IMR-90 (cell line): ENCODE results near the gene GJC2. TPM values are rescaled to one million over a fixed set of nuclear protein-coding genes. Genes with fewer than 3 reads are reported as not detected.

Experiments used
- ATAC-seq: fragments of 200-7000 bp; cut with Tn5 transposase; 2 replicates; pipeline ENCODE4 v1.9.1; 2020; ENCODE audit warnings: low read depth, mild to moderate bottlenecking, moderate library complexity
- BruUV-seq: library from RNA; stranded (reverse); fragments of 400-500 nt; replicated peaks from 2 replicates; lab custom pipeline; 2021; lab: Mats Ljungman, UMichigan
- CTCF ChIA-PET: fragments of 300-600 bp; formaldehyde crosslinking; extraction: SDS; loops from one replicate; lab custom pipeline; 2021; ENCODE audit warnings: antibody characterized with exemption; lab: Yijun Ruan, JAX
- POLR2A ChIA-PET: fragments of 300-600 bp; sonication (Branson Sonifier 250); formaldehyde crosslinking; loops from one replicate; lab custom pipeline; 2022; ENCODE audit warnings: antibody characterized with exemption; ENCODE audit not compliant: unreplicated experiment; lab: Charles Lee
- DNase-seq: peaks from one replicate; pipeline ENCODE4 v3.0.0; 2013
- H2AFZ ChIP-seq: replicated peaks from 2 replicates; pipeline ENCODE3; 2013; ENCODE audit warnings: low read length, mild to moderate bottlenecking; ENCODE audit not compliant: poor library complexity
- H2AK5ac ChIP-seq: 2 replicates; pipeline ENCODE4 v1.6.1; 2013; ENCODE audit warnings: low read depth, low read length, inconsistent platforms
- H2AK9ac ChIP-seq: replicated peaks from 2 replicates; pipeline ENCODE3; 2013; ENCODE audit warnings: mild to moderate bottlenecking, low read depth, low read length, moderate library complexity; ENCODE audit not compliant: poor library complexity
- H2BK120ac ChIP-seq: 2 replicates; pipeline ENCODE4 v1.6.1; 2013; ENCODE audit warnings: low read depth, low read length, inconsistent platforms
- H2BK15ac ChIP-seq: 3 replicates; pipeline ENCODE4 v1.6.1; 2013; ENCODE audit warnings: low read depth, low read length, inconsistent platforms
- H2BK20ac ChIP-seq: 2 replicates; pipeline ENCODE4 v1.6.1; 2013; ENCODE audit warnings: low read depth, mild to moderate bottlenecking, inconsistent platforms, low read length, moderate library complexity
- H2BK5ac ChIP-seq: 2 replicates; pipeline ENCODE4 v1.6.1; 2013; ENCODE audit warnings: mild to moderate bottlenecking, low read depth, low read length, inconsistent platforms; ENCODE audit not compliant: poor library complexity, severe bottlenecking
- H3K14ac ChIP-seq: replicated peaks from 2 replicates; pipeline ENCODE4 v1.6.1; 2013; ENCODE audit warnings: low read depth, low read length, inconsistent platforms
- H3K18ac ChIP-seq: 2 replicates; pipeline ENCODE4 v1.6.1; 2013; ENCODE audit warnings: low read depth, low read length, control low read depth
- H3K23ac ChIP-seq: 2 replicates; pipeline ENCODE4 v1.6.1; 2013; ENCODE audit warnings: low read depth, low read length, inconsistent platforms
- H3K27ac ChIP-seq: 2 replicates; pipeline ENCODE4 v1.5.1; 2013; ENCODE audit warnings: mild to moderate bottlenecking, control low read depth, low read length; ENCODE audit not compliant: insufficient read depth
- H3K27me3 ChIP-seq: 2 replicates; pipeline ENCODE4 v1.6.1; 2013; ENCODE audit warnings: low read length; ENCODE audit not compliant: control insufficient read depth, insufficient read depth
- H3K36me3 ChIP-seq: 2 replicates; pipeline ENCODE4 v1.6.1; 2013; ENCODE audit warnings: low read length, mixed read lengths; ENCODE audit not compliant: control insufficient read depth, insufficient read depth
- H3K4ac ChIP-seq: 2 replicates; pipeline ENCODE4 v1.6.1; 2013; ENCODE audit warnings: low read depth, low read length, inconsistent platforms
- H3K4me1 ChIP-seq: 2 replicates; pipeline ENCODE4 v1.6.1; 2013; ENCODE audit warnings: low read length, mixed read lengths; ENCODE audit not compliant: control insufficient read depth, insufficient read depth
- H3K4me2 ChIP-seq: 2 replicates; pipeline ENCODE4 v1.6.1; 2013; ENCODE audit warnings: low read depth, mild to moderate bottlenecking, control low read depth, low read length, moderate library complexity
- H3K4me3 ChIP-seq: 2 replicates; pipeline ENCODE4 v1.5.1; 2013; ENCODE audit warnings: low read depth, mild to moderate bottlenecking, control low read depth, low read length, moderate library complexity; ENCODE audit not compliant: insufficient read depth
- H3K56ac ChIP-seq: 2 replicates; pipeline ENCODE4 v1.6.1; 2013; ENCODE audit warnings: low read length, inconsistent platforms; ENCODE audit not compliant: insufficient read depth; ENCODE audit errors: extremely low read depth
- H3K79me1 ChIP-seq, 2 experiments: 2 replicates each; pipeline ENCODE4 v1.6.1; 2013; ENCODE audit warnings: low read length in 2 of 2, inconsistent platforms in 1 of 2, low read depth in 1 of 2
- H3K9ac ChIP-seq: 2 replicates; pipeline ENCODE4 v1.6.1; 2013; ENCODE audit warnings: low read depth, low read length, control low read depth
- H3K9me1 ChIP-seq: 2 replicates; pipeline ENCODE4 v1.6.1; 2013; ENCODE audit warnings: low read length, inconsistent platforms; ENCODE audit not compliant: insufficient read depth
- H3K9me3 ChIP-seq: 2 replicates; pipeline ENCODE4 v1.6.1; 2013; ENCODE audit warnings: low read length; ENCODE audit not compliant: control insufficient read depth, insufficient read depth
- H4K20me1 ChIP-seq: 2 replicates; pipeline ENCODE4 v1.6.1; 2013; ENCODE audit warnings: low read length, inconsistent platforms; ENCODE audit not compliant: insufficient read depth
- H4K5ac ChIP-seq: 2 replicates; pipeline ENCODE4 v1.6.1; 2013; ENCODE audit warnings: mild to moderate bottlenecking, low read depth, low read length, control low read depth
- H4K8ac ChIP-seq, 2 experiments: 2 replicates each; pipeline ENCODE4 v1.6.1; 2013; ENCODE audit warnings: low read depth in 2 of 2, low read length in 2 of 2, control low read depth in 1 of 2, inconsistent platforms in 1 of 2
- H4K91ac ChIP-seq: 2 replicates; pipeline ENCODE4 v1.6.1; 2013; ENCODE audit warnings: low read depth, low read length, inconsistent platforms; ENCODE audit not compliant: insufficient read depth
- BHLHE40 ChIP-seq: fragments of 150-350 bp; IDR thresholded peaks from 2 replicates; pipeline ENCODE4 v1.6.1; 2016; ENCODE audit warnings: mild to moderate bottlenecking, low read depth, low read length
- CEBPB ChIP-seq: IDR thresholded peaks from 2 replicates; pipeline ENCODE4 v1.6.1; 2012; ENCODE audit warnings: low read depth, low read length, improper control_type of control experiment
- CHD1 ChIP-seq: IDR thresholded peaks from 2 replicates; pipeline ENCODE4 v1.6.1; 2012; ENCODE audit warnings: low read depth, low read length, improper control_type of control experiment
- CTCF ChIP-seq: conservative IDR thresholded peaks from 2 replicates; pipeline ENCODE4 v1.5.1; 2012; ENCODE audit warnings: mild to moderate bottlenecking, low read depth, low read length, improper control_type of control experiment
- ELK1 ChIP-seq: fragments of 150-350 bp; IDR thresholded peaks from 2 replicates; pipeline ENCODE4 v1.6.1; 2016; ENCODE audit warnings: low read depth, mild to moderate bottlenecking, low read length, moderate library complexity, borderline replicate concordance
- FOS ChIP-seq: fragments of 150-350 bp; IDR thresholded peaks from 2 replicates; pipeline ENCODE4 v1.6.1; 2016; ENCODE audit warnings: low read depth, low read length
- MAFK ChIP-seq: IDR thresholded peaks from 2 replicates; pipeline ENCODE4 v1.6.1; 2012; ENCODE audit warnings: low read depth, low read length, improper control_type of control experiment
- MAZ ChIP-seq: IDR thresholded peaks from 2 replicates; pipeline ENCODE4 v1.6.1; 2012; ENCODE audit warnings: low read depth, mild to moderate bottlenecking, low read length, improper control_type of control experiment, moderate library complexity, borderline replicate concordance
- MXI1 ChIP-seq: IDR thresholded peaks from 2 replicates; pipeline ENCODE4 v1.6.1; 2012; ENCODE audit warnings: low read depth, mild to moderate bottlenecking, low read length, moderate library complexity, borderline replicate concordance
- POLR2A ChIP-seq: IDR thresholded peaks from 2 replicates; pipeline ENCODE4 v1.6.1; 2012; ENCODE audit warnings: mild to moderate bottlenecking, low read depth, low read length
- RAD21 ChIP-seq: IDR thresholded peaks from 2 replicates; pipeline ENCODE4 v1.6.1; 2012; ENCODE audit warnings: low read length, improper control_type of control experiment
- RCOR1 ChIP-seq: IDR thresholded peaks from 2 replicates; pipeline ENCODE4 v1.6.1; 2012; ENCODE audit warnings: mild to moderate bottlenecking, low read length, improper control_type of control experiment; ENCODE audit not compliant: insufficient replicate concordance
- RFX5 ChIP-seq: IDR thresholded peaks from 2 replicates; pipeline ENCODE4 v1.8.0; 2012; ENCODE audit warnings: low read depth, mild to moderate bottlenecking, low read length, moderate library complexity
- SMC3 ChIP-seq: fragments of 150-350 bp; IDR thresholded peaks from 2 replicates; pipeline ENCODE4 v1.6.1; 2016; ENCODE audit warnings: low read depth, mild to moderate bottlenecking, antibody characterized with exemption, low read length, moderate library complexity
- USF2 ChIP-seq: fragments of 150-350 bp; IDR thresholded peaks from 2 replicates; pipeline ENCODE4 v1.6.1; 2017; ENCODE audit warnings: mild to moderate bottlenecking, antibody characterized with exemption, low read length, low read depth
- WGBS, 2 experiments: methylation state at CpG; one replicate each; pipeline versions ENCODE4 v1.1.5 to v1.1.7; 2013; ENCODE audit warnings: missing lambda C conversion rate in 2 of 2; ENCODE audit not compliant: insufficient read length in 1 of 2; ENCODE audit errors: extremely low coverage in 2 of 2; 5-methylcytosine and 5-hydroxymethylcytosine counted together
- dilution Hi-C: fragments of 300-500 bp; cut with HindIII; formaldehyde crosslinking; loops from one replicate; pipeline ENCODE4 v1.14.3; 2018; ENCODE audit warnings: low sequenced_read_pairs; ENCODE audit not compliant: unreplicated experiment
- in situ Hi-C: fragments of 300-500 bp; cut with MboI; formaldehyde crosslinking; loops from 3 replicates; pipeline ENCODE4 v1.14.3; 2019; ENCODE audit warnings: low sequenced_read_pairs, inconsistent platforms, mixed read lengths
- intact Hi-C: fragments of 100-400 bp; cut with micrococcal nuclease; formaldehyde crosslinking; loops from 2 replicates; pipeline ENCODE4 v1.10.0; 2022
- polyA plus RNA-seq, 3 experiments: library from polyadenylated mRNA; depleted of rRNA; stranded (reverse); fragments of >200 nt; gene quantifications; 2 replicates each; pipeline ENCODE4 v1.2.3, GENCODE V29; 2012; ENCODE audit warnings: low replicate concordance in 1 of 3
- total RNA-seq: library from RNA; depleted of rRNA; stranded (reverse); fragments of >200 nt; gene quantifications from 2 replicates; pipeline ENCODE4 v1.2.3, GENCODE V29; 2012

Gene GJC2
- total and polyA plus RNA-seq, 2 of the 4 experiments (the other 2 are of a cell fraction), result 1.1 to 1.7 TPM

- Histone ChIP-seq H3K79me1 (peaks cover 7 to 24% of the 10 kb centered on the region in 2 experiments; a peak in 3 of 4 replicates), H3K9ac (no peak overlapping the region), H2BK20ac (no peak overlapping the region), H3K27me3 (no peaks in the 10 kb centered on the region), H2AK9ac (peak overlapping the region; percentile 80), H3K9me1 (peaks cover 14% of the 10 kb centered on the region; the same call in 1 of the 2 replicates), H2BK15ac (no peak overlapping the region), H4K5ac (no peak overlapping the region; the same call in 1 of the 2 replicates), H3K23ac (no peak overlapping the region), H3K9me3 (no peaks in the 10 kb centered on the region), H2AFZ (peak overlapping the region; percentile 67), H3K4me1 (peaks cover 12% of the 10 kb centered on the region), H3K27ac (no peak overlapping the region), H4K91ac (no peak overlapping the region), H2BK120ac (no peak overlapping the region), H3K14ac (no peak overlapping the region), H3K36me3 (no peaks in the 10 kb centered on the region), H2AK5ac (peak overlapping the region; percentile 35), H3K4me3 (no peak overlapping the region), H3K4ac (0 out of 2 replicates have a peak overlapping the region, but pooled peaks have one; percentile 7), H4K20me1 (no peaks in the 10 kb centered on the region), H3K18ac (no peak overlapping the region), H2BK5ac (no peak overlapping the region), H3K56ac (no peak overlapping the region), H3K4me2 (no peak overlapping the region), H4K8ac (0 out of 4 replicates have a peak overlapping the region, but pooled peaks of 1 of the 2 experiments have one; percentile 47)
- ATAC-seq (no peak), DNase-seq (no peak)
- ChIA-PET CTCF (no interaction called here), POLR2A (no interaction called here)
- 100% methylated on average over 1 of the region's 14 CpGs; no CpG with 5 or more reads in 1 of the 2 experiments for WGBS, 2 experiments
- dilution Hi-C loops (no loop called here), in situ Hi-C loops (no loop called here), intact Hi-C loops (no loop called here)
- no TSS peak for BruUV-seq
- no peak for TF ChIP-seq FOS
- no peak for TF ChIP-seq RFX5
- TF ChIP-seq SMC3, result no peak
- TF ChIP-seq MXI1, result no peak
- no peak for TF ChIP-seq MAFK
- no peak for TF ChIP-seq CHD1
- TF ChIP-seq ELK1, result no peak
- TF ChIP-seq RCOR1, result no peak
- TF ChIP-seq BHLHE40, result no peak
- TF ChIP-seq POLR2A, result no peak
- no peak for TF ChIP-seq MAZ
- no peak for TF ChIP-seq RAD21
- no peak for TF ChIP-seq USF2
- no peak for TF ChIP-seq CTCF
- TF ChIP-seq CEBPB, result no peak
These were observed 12.7 kb downstream of the GJC2 start for GRCh38 chr1:228162286-228163006.
